ENCODE data around the gene C16orf92. TPM values are rescaled to one million over a fixed set of nuclear protein-coding genes. Genes with fewer than 3 reads are reported as not detected.

C16orf92 gene
- total RNA-seq, 1 donor from 2014 or later, result not detected

- DNase-seq (ENCODE audit: low read depth, low spot score), result no peak
Observed at GRCh38 chr16:29988346-29989075, 34.5 kb upstream of the C16orf92 start.

GRCh38 chr16:29989111-29989858, 33.7 kb upstream of the C16orf92 start:
- DNase-seq (ENCODE audit: low read depth, low spot score), result no peak

- DNase-seq (ENCODE audit: low read depth, low spot score), result no peak
Observed at GRCh38 chr16:29990034-29990433, 33.0 kb upstream of the C16orf92 start.

GRCh38 chr16:29990883-29991570, 32.0 kb upstream of the C16orf92 start:
- no peak for DNase-seq (ENCODE audit: low read depth, low spot score)

GRCh38 chr16:29991571-29991904, 31.5 kb upstream of the C16orf92 start:
- no peak for DNase-seq (ENCODE audit: low read depth, low spot score)

- no peak for DNase-seq (ENCODE audit: low read depth, low spot score)
Observed at GRCh38 chr16:29992344-29992967, 30.5 kb upstream of the C16orf92 start.

GRCh38 chr16:29993191-29993902, 29.7 kb upstream of the C16orf92 start:
- DNase-seq (ENCODE audit: low read depth, low spot score), result no peak

GRCh38 chr16:29993903-29994599, 28.9 kb upstream of the C16orf92 start:
- DNase-seq (ENCODE audit: low read depth, low spot score), result no peak

- DNase-seq (ENCODE audit: low read depth, low spot score), result no peak
Observed at GRCh38 chr16:29994600-29995323, 28.2 kb upstream of the C16orf92 start.

- no peak for DNase-seq (ENCODE audit: low read depth, low spot score)
Observed at GRCh38 chr16:29995324-29995910, 27.6 kb upstream of the C16orf92 start, which contains the start of gene HIRIP3. HIRIP3 (minus strand) TSS chr16:29995617; CDS start chr16:29995605, 12 bp downstream.

- peak; percentile 79 for DNase-seq (ENCODE audit: low read depth, low spot score)
Observed at GRCh38 chr16:29995911-29996765, 26.9 kb upstream of the C16orf92 start, which contains the start of gene INO80E. INO80E (plus strand) TSS chr16:29996241; CDS start chr16:29996311, 70 bp downstream.

- DNase-seq (ENCODE audit: low read depth, low spot score), result no peak
Observed at GRCh38 chr16:29996766-29997250, 26.2 kb upstream of the C16orf92 start.

GRCh38 chr16:29999605-30000004, 23.4 kb upstream of the C16orf92 start:
- DNase-seq (ENCODE audit: low read depth, low spot score), result no peak

- no peak for DNase-seq (ENCODE audit: low read depth, low spot score)
Observed at GRCh38 chr16:30000735-30001631, 22.0 kb upstream of the C16orf92 start.

GRCh38 chr16:30002614-30003346, 20.2 kb upstream of the C16orf92 start:
- DNase-seq (ENCODE audit: low read depth, low spot score), result no peak

- no peak for DNase-seq (ENCODE audit: low read depth, low spot score)
Observed at GRCh38 chr16:30003670-30004423, 19.2 kb upstream of the C16orf92 start.

All from pulmonary artery endothelial cell (primary cell).